ENCODE measurements around the gene FAM162A. TPM values are rescaled to one million over a fixed set of nuclear protein-coding genes. Genes with fewer than 3 reads are reported as not detected.

The FAM162A gene
- total RNA-seq, 2 experiments from 2014 or later: 32.8 to 34.6 TPM

- H3K4me3 ChIP-seq (ENCODE audit: low read length): no peak overlapping the region
- Mint-ChIP-seq H3K4me3 (no peak overlapping the region), H3K36me3 (ENCODE audit: low read depth) (peaks cover 91% of the 10 kb centered on the region), H3K9me3 (no peaks in the 10 kb centered on the region), H3K27me3 (no peaks in the 10 kb centered on the region), H3K27ac (no peak overlapping the region), H3K4me1 (ENCODE audit: low read depth) (peaks cover 5% of the 10 kb centered on the region)
- no peak for ATAC-seq (ENCODE audit: poor library complexity)
- H3K27me3 ChIP-seq (ENCODE audit: control insufficient read depth in 1 of 2, insufficient read depth in 2 of 2, low read length in 2 of 2): no peaks in the 10 kb centered on the region
- POLR2A ChIA-PET: no interaction called here
- DNase-seq: no peak
- peaks cover 60% of the 10 kb centered on the region for H3K36me3 ChIP-seq (ENCODE audit: insufficient read depth, low read length)
- TF ChIP-seq CTCF (IDR thresholded peaks at IDR 0.05): no peak
- H3K9me3 ChIP-seq (ENCODE audit: control insufficient read depth in 1 of 2, insufficient read depth in 1 of 2, low read length in 2 of 2): no peaks in the 10 kb centered on the region
- no peaks in the 10 kb centered on the region for H3K4me1 ChIP-seq (ENCODE audit: insufficient read depth, low read length)
- intact Hi-C loops (cut with DNase I, micrococcal nuclease): no loop called here
- CTCF ChIA-PET: interaction anchor here (0.7 kb wide), 1 partner anchor 718 kb away, joined by 5 read pairs; no protein-coding TSS in a partner anchor
- no peak overlapping the region for H3K27ac ChIP-seq (ENCODE audit: low read depth in 1 of 2, low read length in 2 of 2)
Measured at GRCh38 chr3:122451371-122451770, 67.4 kb downstream of the FAM162A start.

GRCh38 chr3:122456074-122456473 is 72.1 kb downstream of the FAM162A start:
- no peak overlapping the region for H3K27ac ChIP-seq (ENCODE audit: low read depth in 1 of 2, low read length in 2 of 2)
- Mint-ChIP-seq H3K9me3 (no peaks in the 10 kb centered on the region), H3K27ac (no peak overlapping the region), H3K4me1 (ENCODE audit: low read depth) (no peaks in the 10 kb centered on the region), H3K36me3 (ENCODE audit: low read depth) (peaks cover 89% of the 10 kb centered on the region), H3K4me3 (no peak overlapping the region), H3K27me3 (no peaks in the 10 kb centered on the region)
- ATAC-seq (ENCODE audit: poor library complexity): no peak
- H3K9me3 ChIP-seq (ENCODE audit: control insufficient read depth in 1 of 2, insufficient read depth in 1 of 2, low read length in 2 of 2): no peaks in the 10 kb centered on the region
- no peak for TF ChIP-seq CTCF (IDR thresholded peaks at IDR 0.05)
- H3K4me1 ChIP-seq (ENCODE audit: insufficient read depth, low read length): no peaks in the 10 kb centered on the region
- H3K27me3 ChIP-seq (ENCODE audit: control insufficient read depth in 1 of 2, insufficient read depth in 2 of 2, low read length in 2 of 2): no peaks in the 10 kb centered on the region
- no peak overlapping the region for H3K4me3 ChIP-seq (ENCODE audit: low read length)
- no peak for DNase-seq
- peaks cover 72% of the 10 kb centered on the region for H3K36me3 ChIP-seq (ENCODE audit: insufficient read depth, low read length)
- CTCF ChIA-PET: no interaction called here
- POLR2A ChIA-PET: no interaction called here
- intact Hi-C loops (cut with DNase I, micrococcal nuclease): loop anchor here in 1 of 2 experiments (5.0 kb wide), 1 partner anchor 56 kb away; the partner anchor contains the start of gene KPNA1

GRCh38 chr3:122457706-122458105 is 73.7 kb downstream of the FAM162A start:
- no peaks in the 10 kb centered on the region for H3K9me3 ChIP-seq (ENCODE audit: control insufficient read depth in 1 of 2, insufficient read depth in 1 of 2, low read length in 2 of 2)
- intact Hi-C loops (cut with DNase I, micrococcal nuclease): loop anchor here in 1 of 2 experiments (5.0 kb wide), 1 partner anchor 55 kb away; the partner anchor contains the start of gene KPNA1
- no peak overlapping the region for H3K4me3 Mint-ChIP-seq
- H3K36me3 Mint-ChIP-seq (ENCODE audit: low read depth): peaks cover 92% of the 10 kb centered on the region
- no peak for ATAC-seq (ENCODE audit: poor library complexity)
- H3K27me3 Mint-ChIP-seq: no peaks in the 10 kb centered on the region
- ChIA-PET CTCF (interaction anchor here (1.7 to 2.5 kb wide), 2 partner anchors 57 to 65 kb away, joined by 6 to 9 read pairs; partner anchors contain the start of gene KPNA1), POLR2A (interaction anchor here (1.6 kb wide), 1 partner anchor 42 kb away, joined by 7 read pairs; the partner anchor contains the start of gene WDR5B)
- H3K9me3 Mint-ChIP-seq: no peaks in the 10 kb centered on the region
- no peaks in the 10 kb centered on the region for H3K4me1 ChIP-seq (ENCODE audit: insufficient read depth, low read length)
- no peak overlapping the region for H3K4me3 ChIP-seq (ENCODE audit: low read length)
- DNase-seq: no peak
- H3K27ac ChIP-seq (ENCODE audit: low read depth in 1 of 2, low read length in 2 of 2): no peak overlapping the region
- peaks cover 71% of the 10 kb centered on the region for H3K36me3 ChIP-seq (ENCODE audit: insufficient read depth, low read length)
- no peak overlapping the region for H3K27ac Mint-ChIP-seq
- TF ChIP-seq CTCF (IDR thresholded peaks at IDR 0.05): no peak
- H3K4me1 Mint-ChIP-seq (ENCODE audit: low read depth): no peaks in the 10 kb centered on the region
- no peaks in the 10 kb centered on the region for H3K27me3 ChIP-seq (ENCODE audit: control insufficient read depth in 1 of 2, insufficient read depth in 2 of 2, low read length in 2 of 2)
